Coronary artery (tissue), 2 donors: ENCODE measurements around the gene LIPJ.

Experiments used
- DNase-seq: peaks from one replicate; pipeline ENCODE4 v3.0.0-alpha.2; 2017; ENCODE audit warnings: low spot score
- H3K27ac ChIP-seq, 2 donors: fragments of 200-600 bp; sonication (generic); one replicate each; pipeline ENCODE4 v1.5.1; 2016 to 2019
- H3K4me3 ChIP-seq: fragments of 200-600 bp; sonication (generic); 2 replicates; pipeline ENCODE4 v1.5.1; 2016; ENCODE audit warnings: mild to moderate bottlenecking, moderate library complexity
- TF ChIP-seq, protein P1 (sequence below): fragments of 200-600 bp; sonication (generic); IDR thresholded peaks from one replicate; pipeline ENCODE4 v1.5.1; 2019; ENCODE audit warnings: antibody characterized with exemption

Gene LIPJ

DNA sequence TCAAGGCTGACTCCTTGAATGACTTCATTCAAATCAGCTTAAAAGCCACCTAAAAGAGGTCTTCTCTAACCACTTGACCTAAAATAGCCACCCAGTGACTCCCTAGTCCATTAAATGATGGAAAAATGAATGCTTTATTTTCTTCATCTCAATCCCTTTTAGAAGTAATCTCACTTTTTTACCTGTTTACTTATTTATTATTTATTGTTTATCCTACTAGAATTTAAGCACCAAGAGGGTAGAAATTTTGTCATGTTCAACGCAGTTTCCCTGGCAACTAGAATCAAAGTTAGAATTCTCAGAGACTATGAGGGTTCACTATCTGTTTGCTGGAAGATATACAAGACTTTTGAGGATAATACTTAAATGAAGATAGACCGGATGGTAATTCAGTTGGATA is at the start of gene LIPJ:
Gene LIPJ (plus strand): TSS at position 301 of the 400 bp plus-strand sequence. CDS start 3,926 bp downstream, outside the sequence.
- TF ChIP-seq, protein P1, sequence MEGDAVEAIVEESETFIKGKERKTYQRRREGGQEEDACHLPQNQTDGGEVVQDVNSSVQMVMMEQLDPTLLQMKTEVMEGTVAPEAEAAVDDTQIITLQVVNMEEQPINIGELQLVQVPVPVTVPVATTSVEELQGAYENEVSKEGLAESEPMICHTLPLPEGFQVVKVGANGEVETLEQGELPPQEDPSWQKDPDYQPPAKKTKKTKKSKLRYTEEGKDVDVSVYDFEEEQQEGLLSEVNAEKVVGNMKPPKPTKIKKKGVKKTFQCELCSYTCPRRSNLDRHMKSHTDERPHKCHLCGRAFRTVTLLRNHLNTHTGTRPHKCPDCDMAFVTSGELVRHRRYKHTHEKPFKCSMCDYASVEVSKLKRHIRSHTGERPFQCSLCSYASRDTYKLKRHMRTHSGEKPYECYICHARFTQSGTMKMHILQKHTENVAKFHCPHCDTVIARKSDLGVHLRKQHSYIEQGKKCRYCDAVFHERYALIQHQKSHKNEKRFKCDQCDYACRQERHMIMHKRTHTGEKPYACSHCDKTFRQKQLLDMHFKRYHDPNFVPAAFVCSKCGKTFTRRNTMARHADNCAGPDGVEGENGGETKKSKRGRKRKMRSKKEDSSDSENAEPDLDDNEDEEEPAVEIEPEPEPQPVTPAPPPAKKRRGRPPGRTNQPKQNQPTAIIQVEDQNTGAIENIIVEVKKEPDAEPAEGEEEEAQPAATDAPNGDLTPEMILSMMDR, result no peak
- DNase-seq, result no peak

GRCh38 chr10:88537322-88537721 is 49.2 kb upstream of the LIPJ start:
- Histone ChIP-seq H3K4me3 (no peak overlapping the region), H3K27ac (no peak overlapping the region)
- DNase-seq, result no peak
- TF ChIP-seq, protein P1, result no peak

More for the DNA sequence above, at the start of gene LIPJ:
- Histone ChIP-seq H3K27ac (no peak within 1 kb of the TSS), H3K4me3 (no peak within 1 kb of the TSS)

GRCh38 chr10:88538048-88538447 is 48.5 kb upstream of the LIPJ start:
- H3K27ac ChIP-seq, result peak overlapping the region in 1 of 2 donors; percentile 25
- no peak for DNase-seq
- H3K4me3 ChIP-seq, result no peak overlapping the region
- TF ChIP-seq, protein P1, result no peak

DNA sequence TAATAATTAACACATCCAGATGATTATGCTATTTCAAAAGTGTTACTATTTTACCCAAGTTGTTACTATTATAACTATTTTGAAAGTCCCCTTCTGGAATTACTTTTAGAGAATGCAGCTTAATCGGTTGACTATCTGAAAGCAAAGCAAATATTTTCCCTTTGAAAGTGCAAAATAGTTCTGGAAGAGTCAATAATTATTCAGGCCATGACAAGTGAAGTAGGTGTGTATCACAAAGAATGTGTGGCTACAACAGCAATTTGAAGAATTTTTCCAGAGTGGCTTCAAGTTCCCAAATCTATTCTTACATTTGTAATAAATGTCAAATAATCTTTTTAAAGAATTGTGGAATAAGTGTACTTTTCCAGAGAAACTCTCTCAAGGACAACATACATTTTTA is 46.2 kb upstream of the LIPJ start:
- Histone ChIP-seq H3K4me3 (no peak overlapping the region), H3K27ac (no peak overlapping the region)
- TF ChIP-seq, protein P1, result no peak
- DNase-seq, result no peak

GRCh38 chr10:88541116-88541626 is 45.4 kb upstream of the LIPJ start:
- no peak for DNase-seq
- H3K4me3 ChIP-seq, result no peak overlapping the region
- TF ChIP-seq, protein P1, result no peak
- H3K27ac ChIP-seq, result no peak overlapping the region

DNA sequence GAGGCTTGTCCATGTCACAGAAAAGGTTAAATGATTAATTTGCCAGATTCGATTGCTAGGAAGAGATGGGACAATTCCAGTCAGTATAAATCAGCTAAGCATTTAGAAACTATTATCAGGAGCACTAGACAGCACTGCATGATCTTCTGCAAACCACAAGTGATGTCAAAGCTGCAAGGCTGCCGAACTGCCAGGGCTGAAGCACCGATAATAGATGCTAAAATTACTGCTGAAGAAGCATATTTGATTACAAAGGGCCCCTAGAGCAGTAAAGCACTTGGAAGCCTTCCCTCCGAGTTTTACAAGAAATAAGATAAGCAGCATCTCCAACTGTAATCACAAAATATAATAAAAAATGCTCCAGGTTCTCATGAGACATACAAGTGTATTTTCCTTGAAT is 44.0 kb upstream of the LIPJ start:
- Histone ChIP-seq H3K4me3 (no peak overlapping the region), H3K27ac (peak overlapping the region in 1 of 2 donors; percentile 63)
- TF ChIP-seq, protein P1, result no peak
- DNase-seq, result no peak

- TF ChIP-seq, protein P1, result no peak
Observed at GRCh38 chr10:88544140-88544870, 42.3 kb upstream of the LIPJ start.

More at GRCh38 chr10:88544140-88544870, 42.3 kb upstream of the LIPJ start:
- no peak overlapping the region for H3K4me3 ChIP-seq
- peak overlapping the region in 1 of 2 donors; percentile 13 for H3K27ac ChIP-seq
- no peak for DNase-seq
